Colon (tissue), 2 donors: Measurements from ENCODE around the gene PNMA6F.
"Not testable (repeated sequence)": the region's sequence is repeated elsewhere in the genome, so short reads cannot be mapped to it uniquely, and the experiment has no call there.

Experiments
- FAIRE-seq: peaks from 2 replicates; lab custom pipeline; 2012; peaks lifted over from hg19 to GRCh38; lab: Jason Lieb, UNC
- donor health status: control.
- donor health status: control.

PNMA6F gene

DNA sequence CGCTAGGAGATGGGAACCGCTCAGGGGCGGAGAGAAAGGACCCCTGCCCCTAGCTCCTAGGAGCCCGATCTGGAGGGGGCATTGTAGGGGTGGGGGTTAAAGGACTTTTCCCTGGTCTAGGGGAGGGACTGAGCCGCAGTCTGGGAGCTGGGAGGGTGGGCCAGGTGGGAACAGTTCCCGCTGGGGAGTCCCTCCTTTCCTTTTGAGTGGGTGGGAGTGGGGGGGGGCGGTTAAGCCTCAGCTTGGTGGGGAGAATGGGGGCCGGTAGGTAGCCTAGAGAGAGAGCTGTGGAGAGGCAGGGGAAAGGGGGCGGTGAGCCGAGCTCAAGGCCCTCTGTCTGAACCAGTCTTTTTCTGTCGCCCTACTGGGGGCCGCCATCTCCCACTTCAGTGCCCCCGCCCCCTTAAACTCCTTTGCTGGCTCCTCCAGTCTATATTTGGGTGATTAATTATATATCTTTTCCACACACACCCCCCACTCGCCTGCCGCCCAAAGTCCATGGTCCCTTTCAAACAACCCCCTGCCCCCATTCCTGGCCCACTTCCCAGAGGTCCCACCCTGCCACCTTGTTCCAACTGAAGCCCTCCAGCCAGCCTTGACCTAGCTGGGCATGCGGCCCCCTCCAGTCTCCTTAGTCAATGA is 13.2 kb upstream of the PNMA6F start:
- no peak for FAIRE-seq

DNA sequence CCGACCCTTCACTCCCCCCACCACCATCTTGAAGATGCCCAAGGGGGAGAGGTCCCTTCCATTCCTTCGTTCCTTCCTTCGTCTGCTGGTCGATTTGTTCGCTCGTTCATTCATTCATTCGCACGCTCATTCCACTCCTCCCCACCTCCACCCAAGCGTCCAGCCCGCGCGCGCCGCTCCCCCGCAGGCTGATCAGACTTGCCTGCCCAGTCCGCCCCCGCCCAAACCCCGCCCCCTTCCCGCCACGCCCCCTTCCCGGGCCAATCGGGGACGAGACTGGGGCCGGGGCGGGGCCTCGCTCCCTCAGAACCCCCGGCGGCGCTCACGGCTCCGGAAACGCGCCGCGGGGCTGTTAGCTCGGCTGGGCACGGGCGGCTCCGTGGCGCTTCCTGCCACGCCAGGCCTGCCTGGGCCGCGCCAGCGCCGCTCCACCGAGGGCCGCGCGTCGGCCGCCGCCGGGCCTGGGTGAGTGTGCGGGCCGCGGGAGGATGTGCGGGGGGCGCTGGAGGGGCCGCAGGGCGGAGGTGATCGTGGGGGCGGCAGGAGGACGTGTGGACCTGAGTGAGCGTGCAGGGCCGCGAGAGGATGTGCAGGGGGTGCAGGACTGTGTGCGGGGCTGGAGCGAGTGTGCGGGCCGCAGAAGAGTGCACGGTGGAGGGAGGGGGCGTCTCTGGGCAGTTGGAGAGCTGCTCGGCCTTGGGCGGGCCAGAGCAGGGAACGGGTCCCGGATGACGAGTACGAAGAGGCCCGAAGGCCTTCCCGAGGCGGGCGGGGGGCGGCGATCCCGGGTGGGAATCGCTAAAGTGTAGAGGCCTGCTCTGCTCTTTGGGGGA is 12.5 kb upstream of the PNMA6F start, which contains the start of gene ZNF275:
Gene ZNF275 (plus strand): TSS at position 333 of the 833 bp plus-strand sequence. CDS start 2,527 bp downstream, outside the sequence.
- no peak for FAIRE-seq

DNA sequence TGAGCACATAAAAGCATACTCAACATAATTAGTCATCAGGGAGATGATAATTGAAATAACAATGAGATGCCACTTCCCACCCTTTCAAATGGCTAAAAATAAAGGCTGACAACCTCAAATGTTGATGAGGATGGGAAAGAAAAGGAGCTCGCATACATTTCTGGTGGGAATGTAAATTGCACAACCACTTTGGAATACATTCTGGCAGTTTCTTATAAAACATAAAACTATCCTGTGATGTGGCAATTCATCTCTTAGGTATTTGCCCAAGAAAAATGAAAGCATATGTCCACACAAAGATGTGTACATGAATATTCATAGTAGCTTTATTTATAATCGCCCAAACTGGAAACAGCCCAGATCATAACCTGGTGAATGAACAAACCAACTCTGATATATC is 11.7 kb upstream of the PNMA6F start:
- peak; percentile 85 for FAIRE-seq

DNA sequence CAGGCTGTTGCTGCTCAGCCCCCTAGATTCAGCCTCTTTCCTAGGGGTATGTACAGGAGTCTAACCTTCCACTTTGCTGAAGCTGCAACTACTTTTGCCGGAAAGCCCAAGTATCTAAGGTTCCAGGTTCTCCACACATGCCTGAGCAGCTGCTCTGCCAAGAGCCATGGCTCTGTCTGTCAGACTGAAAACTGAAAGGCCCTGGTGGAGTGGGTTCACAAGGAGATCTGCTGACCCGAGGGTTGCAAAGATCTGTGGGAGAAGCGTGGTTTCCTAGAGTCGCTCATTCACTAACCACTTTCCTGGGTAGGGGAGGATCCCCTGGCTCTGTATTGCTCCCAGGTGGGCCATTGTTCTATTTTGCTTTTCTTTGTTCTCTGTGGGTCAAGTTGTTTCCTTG is 6.0 kb upstream of the PNMA6F start:
- FAIRE-seq = no peak

DNA sequence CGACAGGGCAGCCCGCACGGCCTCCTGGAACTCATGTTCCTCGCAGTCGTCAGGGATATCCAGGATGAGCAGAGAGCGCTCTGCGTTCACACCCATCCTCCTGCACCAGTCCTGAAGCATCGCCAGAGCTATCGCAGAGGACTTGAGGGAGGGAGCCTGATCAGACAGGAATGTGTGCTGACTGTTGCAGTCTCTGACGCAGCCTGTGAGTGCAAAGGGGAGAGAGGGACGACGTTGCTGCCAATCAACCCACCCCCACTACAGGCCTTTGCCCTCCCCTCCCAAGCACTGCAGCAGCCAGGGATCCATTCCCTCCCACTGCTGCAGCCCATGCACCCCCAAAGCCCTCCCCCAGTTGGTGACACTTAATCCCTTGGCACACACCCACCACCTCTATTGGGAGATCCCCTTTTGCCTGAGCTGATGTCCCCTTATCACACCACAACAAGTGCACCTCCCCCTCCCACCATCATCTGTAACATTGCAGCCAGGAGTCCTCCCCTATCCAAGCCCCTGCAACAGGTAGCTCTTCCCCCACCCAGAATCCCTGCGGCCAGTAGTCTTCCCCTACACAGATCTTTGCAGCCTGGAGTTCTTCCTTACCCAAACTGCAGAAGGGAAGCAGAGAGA is 897 bp downstream of the PNMA6F start:
- FAIRE-seq = no peak

DNA sequence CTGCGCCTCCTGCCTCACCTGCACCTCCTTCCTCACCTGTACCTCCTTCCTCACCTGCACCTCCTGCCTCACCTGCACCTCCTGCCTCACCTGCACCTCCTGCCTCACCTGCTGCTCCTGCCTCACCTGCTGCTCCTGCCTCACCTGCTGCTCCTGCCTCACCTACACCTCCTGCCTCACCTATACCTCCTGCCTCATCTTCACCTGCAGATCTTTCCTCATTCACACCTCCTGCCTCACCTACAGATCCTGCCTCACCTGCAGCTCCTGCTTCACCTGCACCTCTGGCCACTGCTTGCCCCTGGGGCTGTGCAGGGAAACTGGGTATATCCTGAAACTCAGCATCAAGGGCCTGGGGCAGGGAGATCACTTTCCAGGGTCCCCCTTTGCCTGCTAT is 1.5 kb downstream of the PNMA6F start:
- FAIRE-seq = not testable (repeated sequence)

DNA sequence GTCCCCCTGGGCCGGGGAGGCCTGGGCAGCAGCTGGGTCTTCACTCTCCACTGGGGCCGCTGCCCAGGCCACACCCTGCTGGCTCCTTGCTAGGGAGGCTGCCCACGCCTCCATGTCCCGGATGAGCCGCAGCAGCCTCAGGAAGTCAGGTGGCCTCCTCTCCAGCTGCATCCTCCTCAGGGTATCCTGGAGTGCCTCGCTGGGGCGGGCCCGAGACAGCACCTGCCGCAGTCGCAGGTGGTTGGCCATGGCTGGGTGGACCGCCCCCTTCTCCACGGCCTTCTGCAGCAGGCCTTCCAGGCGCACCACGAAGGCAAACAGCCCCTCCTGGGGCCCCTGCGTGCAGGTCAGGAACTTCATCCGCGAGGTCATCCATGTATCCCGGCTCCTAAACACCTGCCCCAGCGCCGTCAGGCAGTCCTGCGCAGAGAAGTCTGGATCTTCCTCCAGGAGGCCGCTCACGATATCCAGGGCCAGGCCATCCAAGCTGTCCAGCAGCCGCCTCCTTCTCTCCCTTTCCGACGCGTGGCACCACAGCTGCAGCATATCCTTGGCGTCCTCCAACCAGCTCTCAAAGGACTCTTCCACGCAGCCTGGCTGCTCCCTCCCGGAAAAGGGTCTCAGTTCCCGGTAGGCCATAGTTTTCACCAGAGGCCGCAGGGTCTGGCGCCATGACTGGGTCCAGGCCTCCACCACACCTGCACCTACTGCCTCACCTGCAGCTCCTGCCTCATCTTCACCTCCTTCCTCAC is 2.1 kb downstream of the PNMA6F start:
- FAIRE-seq = no peak

DNA sequence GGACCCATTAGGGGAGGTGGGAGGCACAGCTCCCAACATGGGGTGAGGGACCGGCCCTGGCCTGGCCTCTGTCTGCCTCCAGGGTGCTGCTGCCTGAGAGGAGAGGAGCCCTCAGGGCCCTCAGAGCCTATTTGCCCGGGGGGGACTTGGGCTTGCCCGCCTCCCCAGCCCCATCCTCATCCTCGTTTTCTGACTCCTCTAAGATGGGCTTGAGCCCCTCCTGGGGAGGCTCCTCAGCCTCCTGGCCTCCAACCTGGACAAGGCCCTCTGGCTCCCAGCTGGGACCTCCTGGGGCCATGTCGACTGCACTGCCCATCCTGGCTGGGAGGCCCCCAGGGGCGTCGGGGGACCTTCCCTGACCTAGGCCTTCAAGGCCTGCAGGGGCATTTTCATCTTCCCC is 2.8 kb downstream of the PNMA6F start:
- FAIRE-seq = no peak

DNA sequence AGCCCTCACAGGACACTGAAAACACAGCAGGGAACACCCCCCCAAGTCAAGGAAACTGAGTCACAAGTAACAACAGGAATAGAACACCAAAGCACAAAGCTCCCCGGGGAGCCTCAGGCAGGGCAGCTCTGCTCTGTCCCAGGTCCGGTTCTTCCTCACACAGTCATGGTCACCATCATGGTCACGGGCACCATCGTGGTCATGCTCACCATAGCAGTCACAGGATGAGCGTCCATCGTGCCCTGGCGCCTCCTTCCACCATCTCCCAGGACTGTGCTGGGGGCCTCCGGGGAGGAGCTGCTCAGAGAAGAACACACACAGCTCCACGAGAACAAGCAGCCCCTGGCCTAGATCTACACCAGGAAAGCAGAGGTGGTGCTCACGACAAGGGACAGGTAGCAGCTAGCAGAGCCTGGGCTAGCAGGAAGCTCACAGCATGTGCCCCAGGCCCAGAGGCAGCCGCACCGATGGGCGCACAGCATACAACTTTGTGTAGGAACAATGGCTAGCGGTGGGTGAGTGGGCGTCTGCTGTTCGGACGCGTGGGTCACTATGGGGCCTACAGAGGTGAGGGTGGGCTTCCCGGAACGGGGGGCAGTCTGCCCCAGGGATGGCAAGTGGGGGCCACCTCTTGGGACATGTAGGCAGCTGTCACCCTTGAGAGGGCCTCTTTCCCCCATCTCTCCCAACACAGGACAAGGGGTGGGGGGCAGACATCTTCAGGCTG is 3.4 kb downstream of the PNMA6F start:
- no peak for FAIRE-seq

DNA sequence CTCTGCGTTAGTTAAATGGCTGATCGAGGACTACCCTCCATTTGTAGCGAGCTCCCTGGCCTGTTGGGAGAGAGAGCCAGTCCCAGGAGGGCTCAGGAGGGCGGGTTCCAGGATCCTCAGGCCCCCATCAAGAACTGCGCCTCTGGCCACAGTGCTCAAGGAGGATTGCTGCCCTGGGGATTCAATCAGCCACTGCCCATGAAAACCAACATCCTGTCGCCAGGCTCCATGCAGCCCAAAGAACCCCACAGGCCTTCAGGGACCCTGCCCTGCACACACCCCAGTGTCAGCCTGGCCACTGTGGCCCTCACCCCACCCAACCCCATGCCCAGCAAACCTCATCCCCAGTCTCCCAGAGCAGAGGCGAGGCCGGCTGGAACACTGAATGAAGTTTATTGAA is 4.3 kb downstream of the PNMA6F start:
- FAIRE-seq = no peak

DNA sequence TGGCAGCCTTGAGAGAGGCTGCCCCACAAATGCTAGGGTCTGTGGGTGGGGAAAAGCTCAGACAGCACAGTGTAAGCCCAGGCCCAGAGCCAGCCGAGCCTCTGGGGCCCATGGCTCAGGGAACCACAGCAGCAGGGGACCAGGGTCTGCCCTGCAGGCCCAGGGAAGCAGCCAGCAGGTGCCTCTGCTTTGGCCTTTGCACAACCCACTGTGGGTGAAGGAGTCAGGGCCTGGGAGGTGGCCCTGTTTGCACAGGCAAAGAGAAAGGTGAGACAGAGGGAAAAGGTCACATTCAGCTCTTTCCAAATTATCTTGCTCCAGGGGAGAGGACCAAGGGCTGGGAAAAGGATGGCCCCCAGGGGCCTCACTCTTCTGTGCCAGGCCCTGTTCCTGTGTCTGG is 8.7 kb downstream of the PNMA6F start:
- no peak for FAIRE-seq

DNA sequence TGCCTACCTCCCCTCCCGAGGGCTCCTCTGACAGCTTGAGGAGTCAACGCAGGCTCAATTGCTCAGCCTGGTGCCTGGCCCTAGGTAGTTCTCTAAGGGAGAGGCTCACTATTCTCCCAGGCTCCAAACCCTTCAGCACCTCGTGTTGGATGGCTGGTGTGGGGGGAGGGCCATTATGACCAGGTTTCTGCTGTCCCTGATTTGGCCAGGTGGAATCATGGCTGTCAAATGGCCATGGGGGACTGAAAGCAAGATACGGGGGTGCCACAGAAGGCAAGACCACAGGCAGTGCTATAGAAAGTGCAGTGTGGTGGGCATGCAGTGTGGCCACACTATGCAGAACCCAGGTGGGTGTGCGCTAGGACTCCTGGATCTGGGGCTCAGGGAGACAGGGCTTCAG is 9.5 kb downstream of the PNMA6F start:
- FAIRE-seq = no peak

DNA sequence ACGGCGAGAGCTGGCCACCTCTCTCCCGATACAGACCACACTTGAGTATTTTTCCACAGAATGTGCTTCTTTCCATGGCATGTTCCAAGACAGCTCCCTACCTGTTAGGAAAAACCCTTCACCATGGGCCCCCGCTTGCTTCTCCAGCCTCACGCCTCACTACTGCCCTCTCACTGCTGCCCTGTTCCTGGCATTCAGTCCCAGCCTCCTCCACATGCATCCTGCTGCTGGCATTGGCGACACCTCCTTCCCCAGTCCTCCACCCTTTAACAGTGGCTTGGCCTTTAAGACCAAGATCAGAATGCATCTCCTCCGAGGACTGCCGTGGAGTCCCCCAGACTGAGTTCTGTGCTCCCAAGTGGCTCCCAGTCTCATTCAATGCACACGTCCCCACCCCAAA is 10.7 kb downstream of the PNMA6F start:
- FAIRE-seq = no peak

DNA sequence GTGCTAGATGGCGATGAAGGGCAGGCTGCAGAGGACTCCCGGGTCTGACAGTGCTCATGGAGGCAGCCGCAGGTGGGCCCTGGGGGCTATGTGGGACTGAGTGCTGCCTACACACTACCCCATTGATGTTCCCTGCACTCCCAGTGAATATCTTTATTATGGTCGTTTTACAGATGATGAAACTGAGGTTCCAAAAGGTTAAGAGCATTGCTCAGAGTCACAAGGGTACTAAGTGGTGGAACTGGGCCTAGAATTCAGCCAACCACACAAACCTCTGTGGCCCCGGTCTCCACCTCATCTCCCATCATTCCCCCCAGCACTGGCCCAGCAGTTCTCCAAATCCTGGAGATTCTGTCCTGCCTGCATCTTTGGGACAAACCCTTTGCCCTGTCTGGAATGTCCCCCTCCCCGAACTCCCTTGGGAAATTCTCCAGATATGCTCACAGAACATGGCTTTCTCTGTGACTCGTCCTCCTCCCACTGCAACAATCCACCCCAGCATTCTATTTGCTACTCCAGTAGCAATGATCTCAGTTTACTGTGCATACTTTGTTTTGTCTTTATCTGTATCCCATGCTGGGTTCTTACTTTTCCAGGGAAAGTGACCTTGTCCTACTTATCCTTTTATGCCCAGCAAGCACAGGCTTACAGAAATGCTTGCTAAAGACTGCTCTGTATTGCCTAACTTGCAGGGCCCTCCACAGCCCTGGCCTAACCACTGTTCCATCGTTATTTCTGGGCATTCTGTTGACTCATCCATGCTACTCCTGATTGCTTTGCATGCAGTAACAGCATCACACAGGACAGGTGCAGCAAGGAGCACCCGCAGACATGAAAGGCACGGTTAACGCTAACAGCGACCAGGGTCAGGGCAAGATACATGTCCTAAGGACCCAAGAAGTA is 14.0 kb downstream of the PNMA6F start:
- FAIRE-seq = no peak

DNA sequence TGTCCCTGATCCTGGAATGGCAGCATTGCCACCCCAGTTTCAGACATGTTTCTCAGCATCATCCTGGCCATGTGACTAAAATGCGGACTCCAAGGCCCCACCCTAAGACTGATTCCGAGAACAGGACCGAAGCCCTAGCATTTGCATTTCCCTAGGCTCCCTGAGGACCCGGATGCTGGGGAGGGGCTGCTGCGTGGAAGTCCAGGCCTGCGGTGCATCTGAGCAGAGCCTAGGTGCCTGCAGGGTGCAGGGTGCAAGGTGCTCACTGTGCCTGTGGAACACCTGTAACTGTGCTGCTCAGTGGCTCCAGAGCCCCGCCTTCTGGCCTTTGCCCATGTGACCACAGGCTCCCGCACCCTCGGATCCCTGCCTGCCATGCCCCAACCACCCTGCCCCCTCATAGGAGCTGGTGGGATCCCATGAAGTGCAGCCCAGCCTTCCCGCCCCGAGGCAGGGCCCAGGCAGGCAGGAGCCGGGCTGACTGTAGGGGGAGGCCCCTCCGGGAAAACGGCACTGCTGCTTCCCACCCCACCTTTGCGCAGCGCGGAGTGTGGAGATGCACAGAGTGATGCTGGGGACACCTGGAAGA is 14.9 kb downstream of the PNMA6F start:
- FAIRE-seq = no peak

DNA sequence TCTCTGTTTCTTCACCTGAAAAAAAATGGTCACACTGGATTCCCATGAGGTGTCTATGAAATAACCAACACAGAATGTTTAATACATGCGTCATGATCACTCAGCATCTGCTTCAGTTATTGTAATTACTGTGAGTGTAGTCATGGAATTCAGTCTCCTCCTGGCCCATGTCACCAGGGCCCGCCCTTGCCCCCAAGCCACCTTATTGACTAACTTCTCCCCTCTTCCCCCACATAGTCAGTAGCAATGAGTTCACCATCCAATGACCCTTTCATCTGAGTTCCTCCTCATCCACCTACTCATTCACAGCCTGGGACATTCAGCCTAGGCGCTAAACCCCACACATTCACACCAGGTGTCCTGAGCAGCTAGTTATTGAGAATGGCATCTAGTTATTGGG is 15.6 kb downstream of the PNMA6F start:
- FAIRE-seq = no peak

DNA sequence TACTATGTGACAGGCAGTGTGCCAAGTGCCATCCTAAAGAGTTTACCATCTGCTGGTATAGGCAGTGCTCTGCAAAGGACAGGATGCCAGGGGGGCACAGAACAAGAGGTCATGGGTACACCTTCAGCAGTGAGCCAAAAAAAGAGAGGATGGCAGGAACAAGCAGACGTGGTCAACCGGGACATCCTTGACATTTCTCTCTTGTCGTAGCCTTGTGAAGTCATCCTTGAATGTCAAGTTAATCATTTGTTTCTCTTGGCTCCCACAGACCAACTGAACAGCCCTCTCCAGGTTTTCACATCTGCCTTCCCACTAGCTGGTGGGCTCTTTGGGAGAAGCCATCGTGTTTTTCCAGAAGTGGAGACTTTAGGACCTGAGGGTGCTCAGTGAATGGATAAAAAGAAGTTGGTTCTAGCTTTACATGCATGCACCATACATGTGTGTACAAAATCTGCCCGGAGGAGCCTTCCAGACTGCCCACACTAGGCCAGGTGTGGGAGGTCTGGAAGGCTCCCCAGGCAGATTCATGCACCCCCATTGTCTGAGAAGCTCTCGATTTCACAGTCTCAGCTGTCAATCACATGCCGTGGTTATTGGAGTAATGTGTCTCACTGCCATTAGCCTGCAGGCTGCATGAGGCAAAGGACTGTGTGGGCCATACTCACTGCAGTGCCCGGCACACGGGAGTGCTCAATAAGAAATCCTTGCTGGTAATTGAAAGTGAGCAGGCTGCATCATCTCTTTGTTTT is 16.4 kb downstream of the PNMA6F start:
- peak; percentile 31 for FAIRE-seq

DNA sequence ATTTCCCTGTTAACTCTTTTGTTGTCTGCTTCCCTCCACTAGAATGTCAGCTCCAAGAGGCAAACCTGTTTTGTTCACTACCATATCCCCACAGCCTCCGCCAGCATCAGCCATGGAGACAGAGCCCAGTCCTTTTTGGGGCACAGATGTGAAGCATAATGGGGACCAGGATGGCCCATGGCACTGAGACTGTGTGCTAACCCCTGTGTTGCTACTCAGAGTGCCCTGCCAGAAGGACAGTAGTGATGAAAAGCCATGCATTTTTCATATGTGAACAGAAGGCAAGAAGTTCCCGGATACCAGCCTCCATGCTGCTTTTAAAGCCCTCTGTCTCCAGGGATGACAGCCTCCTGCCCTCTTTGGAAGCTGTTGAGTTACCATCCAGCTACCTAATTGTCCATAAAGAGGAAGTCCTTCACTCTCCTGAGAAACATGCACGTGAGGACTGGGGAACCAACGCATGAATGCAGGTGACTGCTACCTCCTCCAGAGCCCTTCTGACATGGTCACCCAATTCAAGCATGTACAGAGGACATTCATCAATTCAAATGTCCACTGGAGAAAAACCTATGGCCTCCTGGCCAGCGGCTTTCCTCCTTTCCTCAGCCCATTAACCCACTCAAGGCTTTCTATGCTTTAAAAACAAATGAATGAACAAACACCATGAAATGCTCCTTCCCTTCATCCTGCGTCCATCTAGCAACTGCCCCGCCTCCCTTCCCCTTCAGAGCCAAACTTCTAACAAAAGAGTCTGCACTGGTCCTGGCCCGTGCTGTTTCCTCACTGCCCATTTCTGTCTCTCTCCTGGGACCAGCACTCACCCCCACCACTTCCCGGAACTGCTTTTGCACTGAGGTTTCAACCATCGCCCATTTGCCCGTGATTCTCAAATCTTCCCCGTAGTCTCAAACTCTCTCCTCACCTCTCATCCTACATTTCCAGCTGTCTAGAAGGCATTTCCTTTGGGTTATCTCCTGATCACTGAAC is 18.0 kb downstream of the PNMA6F start:
- no peak for FAIRE-seq
